HG02852 (cell line): ENCODE results near the gene ZDHHC24.

Experiments used
- ATAC-seq: cut with Tn5 transposase; IDR thresholded peaks from one replicate; pipeline ENCODE4 v1.9.1; 2021; ENCODE audit warnings: mild to moderate bottlenecking, moderate library complexity; ENCODE audit not compliant: unreplicated experiment

The ZDHHC24 gene

DNA sequence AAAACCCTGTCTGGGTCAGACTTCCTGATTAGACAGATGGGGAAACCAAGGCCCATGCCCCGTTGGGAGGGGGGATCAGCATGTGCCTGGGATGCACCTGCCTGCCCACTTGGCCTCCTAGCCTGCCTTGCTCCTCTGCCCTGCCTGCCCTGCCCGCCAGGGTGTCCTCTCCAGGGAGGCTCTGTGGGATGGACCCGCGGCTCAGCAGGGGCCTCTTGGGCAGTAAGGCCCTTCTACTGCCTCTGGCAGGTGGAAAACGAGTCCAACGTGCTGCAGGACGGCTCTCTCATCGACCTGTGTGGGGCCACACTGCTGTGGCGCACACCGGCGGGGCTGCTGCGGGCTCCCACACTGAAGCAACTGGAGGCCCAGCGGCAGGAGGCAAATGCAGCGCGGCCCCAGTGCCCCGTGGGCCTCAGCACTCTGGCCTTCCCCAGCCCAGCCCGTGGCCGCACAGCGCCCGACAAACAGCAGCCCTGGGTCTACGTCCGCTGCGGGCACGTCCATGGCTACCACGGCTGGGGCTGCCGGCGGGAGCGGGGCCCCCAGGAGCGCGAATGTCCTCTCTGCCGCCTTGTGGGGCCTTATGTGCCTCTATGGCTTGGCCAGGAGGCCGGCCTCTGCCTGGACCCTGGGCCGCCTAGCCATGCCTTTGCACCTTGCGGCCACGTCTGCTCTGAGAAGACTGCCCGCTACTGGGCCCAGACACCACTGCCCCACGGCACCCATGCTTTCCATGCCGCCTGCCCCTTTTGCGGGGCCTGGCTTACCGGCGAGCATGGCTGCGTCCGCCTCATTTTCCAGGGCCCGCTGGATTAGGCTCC lies 70.3 kb downstream of the ZDHHC24 start:
- ATAC-seq, result no peak

DNA sequence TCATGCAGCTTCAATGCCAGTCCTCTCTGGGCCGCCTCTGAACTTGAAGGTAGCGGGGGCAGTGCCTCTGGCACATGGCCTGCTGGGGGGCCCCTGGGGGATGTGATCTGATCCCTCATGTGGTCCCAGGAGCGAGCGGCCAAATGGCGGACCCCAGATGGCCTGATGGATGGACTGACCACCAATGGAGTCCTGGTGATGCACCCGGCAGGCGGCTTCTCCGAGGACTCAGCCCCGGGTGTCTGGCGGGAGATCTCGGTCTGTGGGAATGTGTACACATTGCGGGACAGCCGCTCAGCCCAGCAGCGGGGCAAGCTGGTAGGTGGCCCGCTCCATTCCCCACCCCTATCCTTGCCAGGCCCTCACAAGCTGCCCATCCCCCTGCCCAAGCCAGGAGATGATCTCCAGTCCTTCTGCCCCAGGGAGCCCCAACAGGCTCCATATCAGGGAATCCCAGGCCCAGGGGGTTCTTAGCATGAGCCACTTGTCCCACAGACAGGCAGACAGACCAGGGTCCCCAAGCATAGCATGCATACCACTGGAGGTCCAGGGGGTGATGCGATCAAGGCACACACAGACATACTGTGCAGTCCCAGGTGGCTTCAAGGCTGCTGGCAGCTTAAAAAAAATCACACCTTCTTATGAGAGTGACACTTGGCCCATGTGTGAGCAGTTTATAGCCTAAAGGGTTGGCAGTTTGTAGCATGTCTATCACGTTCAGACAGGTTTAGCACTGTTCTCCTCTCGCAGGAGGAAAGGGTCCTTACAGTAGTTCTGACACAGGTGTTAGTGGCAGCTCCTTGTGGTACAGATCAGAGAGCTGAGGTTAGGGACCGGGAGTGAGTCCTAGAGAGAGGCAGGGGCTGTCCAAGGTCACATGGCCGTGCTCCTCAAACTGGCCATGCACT lies 72.0 kb downstream of the ZDHHC24 start:
- no peak for ATAC-seq

DNA sequence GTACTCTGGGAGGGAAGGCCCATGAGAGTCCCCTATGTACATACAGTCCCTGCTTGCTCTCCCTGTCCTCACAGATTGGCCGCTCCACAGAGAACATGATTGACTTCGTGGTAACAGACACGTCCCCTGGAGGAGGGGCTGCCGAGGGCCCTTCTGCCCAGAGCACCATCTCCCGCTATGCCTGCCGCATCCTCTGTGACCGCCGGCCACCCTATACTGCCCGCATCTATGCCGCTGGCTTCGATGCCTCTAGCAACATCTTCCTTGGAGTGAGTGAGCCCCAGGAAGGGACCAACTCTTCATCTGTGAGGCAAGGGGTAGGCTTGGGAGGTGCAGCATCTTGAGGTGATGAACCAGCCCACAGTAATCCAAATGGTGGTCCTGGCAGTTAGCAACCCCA lies 72.7 kb downstream of the ZDHHC24 start:
- no peak for ATAC-seq

DNA sequence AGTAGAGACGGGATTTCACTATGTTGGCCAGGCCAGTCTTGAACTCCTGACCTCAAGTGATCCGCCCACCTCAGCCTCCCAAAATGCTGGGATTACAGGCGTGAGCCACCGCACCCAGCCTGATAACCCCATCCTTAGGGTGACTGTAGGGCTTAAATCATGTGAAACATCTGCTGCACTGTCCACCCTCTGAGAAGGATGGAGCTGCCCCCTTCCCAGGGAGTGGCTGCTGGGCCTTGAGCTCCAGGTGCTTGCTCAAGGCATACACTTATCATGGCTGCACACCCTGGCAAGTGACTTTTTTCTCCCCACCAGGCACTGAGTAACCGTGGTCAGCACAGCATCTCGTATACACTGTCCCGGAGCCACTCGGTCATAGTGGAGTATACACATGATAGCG lies 73.8 kb downstream of the ZDHHC24 start:
- ATAC-seq, result no peak

DNA sequence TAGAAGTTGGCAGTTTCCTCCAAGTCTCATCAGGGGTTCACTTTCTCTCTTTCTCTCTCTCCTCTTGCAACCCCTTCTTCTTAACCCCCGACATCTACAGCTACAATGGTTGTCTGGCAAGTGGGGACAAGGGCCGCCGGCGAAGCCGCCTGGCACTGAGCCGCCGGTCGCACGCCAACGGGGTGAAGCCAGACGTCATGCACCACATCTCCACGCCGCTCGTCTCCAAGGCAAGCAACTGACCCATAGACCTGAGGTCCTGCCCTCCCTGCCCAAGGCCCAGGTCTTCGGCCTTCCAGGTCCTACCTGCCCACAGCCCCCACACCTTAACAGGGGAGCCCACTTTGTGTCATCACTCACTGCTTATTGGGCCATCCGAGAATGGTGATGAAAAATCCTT lies 74.7 kb downstream of the ZDHHC24 start:
- ATAC-seq, result no peak
